Measurements from ENCODE around the gene HEATR5A. TPM values are rescaled to one million over a fixed set of nuclear protein-coding genes. Genes with fewer than 3 reads are reported as not detected.
"Not testable (repeated sequence)": the region's sequence is repeated elsewhere in the genome, so short reads cannot be mapped to it uniquely, and the experiment has no call there.

Gene HEATR5A
- total RNA-seq, result 10 to 100 TPM in 1 of 2 donors, 1 to 10 TPM in 1; 9.9 to 12.7 TPM

GRCh38 chr14:31420319-31421111 lies at the start of gene HEATR5A:
Gene HEATR5A (minus strand): TSS chr14:31420550. CDS start chr14:31402975, 17,575 bp downstream.
- peak; percentile 90 to 91 for ATAC-seq
- Mint-ChIP-seq H3K36me3 (peaks cover 0 to 6% of the 10 kb centered on the region in 2 donors), H3K9me3 (no peaks in the 10 kb centered on the region), H3K27ac (peak within 1 kb of the TSS; percentile 91 to 93)
- peak; percentile 87 to 93 for DNase-seq (ENCODE audit: low spot score in 2 of 2)

- ATAC-seq, result no peak
- no peaks in the 10 kb centered on the region for H3K9me3 Mint-ChIP-seq
- no peaks in the 10 kb centered on the region for H3K36me3 Mint-ChIP-seq
- H3K27ac Mint-ChIP-seq, result no peak overlapping the region
- DNase-seq (ENCODE audit: low spot score in 2 of 2), result no peak
Measured at GRCh38 chr14:31466554-31466953, 46.2 kb upstream of the HEATR5A start.

- no peak for DNase-seq (ENCODE audit: low spot score in 2 of 2)
- Mint-ChIP-seq H3K36me3 (no peaks in the 10 kb centered on the region), H3K9me3 (no peaks in the 10 kb centered on the region), H3K27ac (no peak overlapping the region)
- no peak for ATAC-seq
Measured at GRCh38 chr14:31465111-31465510, 44.8 kb upstream of the HEATR5A start.

GRCh38 chr14:31462450-31462849 lies 42.1 kb upstream of the HEATR5A start:
- H3K9me3 Mint-ChIP-seq; H3K36me3 Mint-ChIP-seq; DNase-seq (ENCODE audit: low spot score in 2 of 2); H3K27ac Mint-ChIP-seq; ATAC-seq: not testable (repeated sequence)

- ATAC-seq (no peak), DNase-seq (ENCODE audit: low spot score in 2 of 2) (no peak)
- Mint-ChIP-seq H3K36me3 (peaks cover 6 to 7% of the 10 kb centered on the region in 2 donors), H3K9me3 (no peaks in the 10 kb centered on the region), H3K27ac (no peak overlapping the region)
Measured at GRCh38 chr14:31461545-31461944, 41.2 kb upstream of the HEATR5A start.

GRCh38 chr14:31457665-31458659 lies 37.6 kb upstream of the HEATR5A start:
- DNase-seq (ENCODE audit: low spot score in 2 of 2) (no peak), ATAC-seq (no peak)
- H3K36me3 Mint-ChIP-seq, result peaks cover 10 to 11% of the 10 kb centered on the region in 2 donors
- H3K9me3 Mint-ChIP-seq, result no peaks in the 10 kb centered on the region
- H3K27ac Mint-ChIP-seq, result peak overlapping the region; percentile 91 to 99

GRCh38 chr14:31456841-31457664 lies 36.7 kb upstream of the HEATR5A start, which contains the start of gene DTD2:
Gene DTD2 (minus strand): TSS chr14:31457506. CDS start chr14:31457393, 113 bp downstream.
- peak; percentile 97 to 99 for ATAC-seq
- Mint-ChIP-seq H3K36me3 (peaks cover 10 to 11% of the 10 kb centered on the region in 2 donors), H3K27ac (peak within 1 kb of the TSS; percentile 91 to 99), H3K9me3 (no peaks in the 10 kb centered on the region)
- DNase-seq (ENCODE audit: low spot score in 2 of 2), result peak; percentile 88 to 92

- no peak overlapping the region for H3K27ac Mint-ChIP-seq
- peaks cover 8 to 12% of the 10 kb centered on the region in 2 donors for H3K36me3 Mint-ChIP-seq
- no peak for ATAC-seq
- no peak for DNase-seq (ENCODE audit: low spot score in 2 of 2)
- H3K9me3 Mint-ChIP-seq, result no peaks in the 10 kb centered on the region
Measured at GRCh38 chr14:31449971-31450610, 29.7 kb upstream of the HEATR5A start.

- DNase-seq (ENCODE audit: low spot score in 2 of 2), result no peak
- no peak overlapping the region for H3K27ac Mint-ChIP-seq
- H3K9me3 Mint-ChIP-seq, result no peaks in the 10 kb centered on the region
- ATAC-seq, result no peak
- peaks cover 8 to 12% of the 10 kb centered on the region in 2 donors for H3K36me3 Mint-ChIP-seq
Measured at GRCh38 chr14:31449136-31449535, 28.8 kb upstream of the HEATR5A start.

- ATAC-seq (no peak), DNase-seq (ENCODE audit: low spot score in 2 of 2) (no peak)
- Mint-ChIP-seq H3K9me3 (no peaks in the 10 kb centered on the region), H3K27ac (no peak overlapping the region), H3K36me3 (peaks cover 4 to 12% of the 10 kb centered on the region in 2 donors)
Measured at GRCh38 chr14:31445703-31446102, 25.4 kb upstream of the HEATR5A start.

- Mint-ChIP-seq H3K9me3 (no peaks in the 10 kb centered on the region), H3K27ac (no peak overlapping the region)
- ATAC-seq, result no peak
Measured at GRCh38 chr14:31442284-31442683, 21.9 kb upstream of the HEATR5A start.

GRCh38 chr14:31441273-31442111 lies 21.1 kb upstream of the HEATR5A start:
- Mint-ChIP-seq H3K9me3 (no peaks in the 10 kb centered on the region), H3K36me3 (peaks cover 9 to 16% of the 10 kb centered on the region in 2 donors), H3K27ac (peak overlapping the region in 1 of 2 donors; percentile 5)
- ATAC-seq (no peak), DNase-seq (ENCODE audit: low spot score in 2 of 2) (no peak)

More at GRCh38 chr14:31442284-31442683, 21.9 kb upstream of the HEATR5A start:
- H3K36me3 Mint-ChIP-seq, result peaks cover 10 to 16% of the 10 kb centered on the region in 2 donors
- DNase-seq (ENCODE audit: low spot score in 2 of 2), result no peak

- no peak for ATAC-seq
- Mint-ChIP-seq H3K27ac (no peak overlapping the region), H3K36me3 (peaks cover 6 to 11% of the 10 kb centered on the region in 2 donors), H3K9me3 (no peaks in the 10 kb centered on the region)
- DNase-seq (ENCODE audit: low spot score in 2 of 2), result no peak
Measured at GRCh38 chr14:31440280-31440679, 19.9 kb upstream of the HEATR5A start.

- DNase-seq (ENCODE audit: low spot score in 2 of 2) (no peak), ATAC-seq (no peak)
- Mint-ChIP-seq H3K36me3 (peaks cover 6 to 11% of the 10 kb centered on the region in 2 donors), H3K27ac (no peak overlapping the region), H3K9me3 (no peaks in the 10 kb centered on the region)
Measured at GRCh38 chr14:31439561-31439960, 19.2 kb upstream of the HEATR5A start.
